Measurements from ENCODE around the gene FOXL3.

The FOXL3 gene

GRCh38 chr7:271266-272107 lies 18.5 kb upstream of the FOXL3 start (continued):
- TF ChIP-seq ZNF155 (tag by site-specific recombination; IDR thresholded peaks at IDR 0.05) (no peak), KLF1 (tag by site-specific recombination; IDR thresholded peaks at IDR 0.05) (no peak), ZNF629 (tag by site-specific recombination; IDR thresholded peaks at IDR 0.05) (no peak), ZNF639 (tag by site-specific recombination; IDR thresholded peaks at IDR 0.05) (no peak), HOXC10 (CRISPR knock-in tag; IDR thresholded peaks at IDR 0.05) (no peak)

GRCh38 chr7:272108-272615 lies 17.8 kb upstream of the FOXL3 start:
- no peak for TF ChIP-seq ZBTB26 (tag by site-specific recombination; optimal IDR thresholded peaks at IDR 0.05)
- TF ChIP-seq ZNF391 (tag by site-specific recombination; IDR thresholded peaks at IDR 0.05; ENCODE audit: borderline replicate concordance, low read depth), result no peak
- TF ChIP-seq ZNF549 (tag by site-specific recombination; IDR thresholded peaks at IDR 0.05), result no peak
- no peak for TF ChIP-seq ZNF488 (tag by site-specific recombination; IDR thresholded peaks at IDR 0.05)
- TF ChIP-seq ZNF626 (tag by site-specific recombination; IDR thresholded peaks at IDR 0.05), result no peak
- no peak for TF ChIP-seq ZNF580 (tag by site-specific recombination; IDR thresholded peaks at IDR 0.05)
- no peak for TF ChIP-seq KLF9 (tag by site-specific recombination; IDR thresholded peaks at IDR 0.05; ENCODE audit: low read depth)
- TF ChIP-seq ZBTB8A (tag by site-specific recombination; IDR thresholded peaks at IDR 0.05), result no peak
- TF ChIP-seq ZBTB21 (tag by site-specific recombination; IDR thresholded peaks at IDR 0.05), result no peak
- no peak for TF ChIP-seq ZNF362 (tag by site-specific recombination; IDR thresholded peaks at IDR 0.05)
- TF ChIP-seq ZNF202 (tag by site-specific recombination; IDR thresholded peaks at IDR 0.05; ENCODE audit: borderline replicate concordance), result no peak
- TF ChIP-seq GLI2 (tag by site-specific recombination; IDR thresholded peaks at IDR 0.05; ENCODE audit: borderline replicate concordance, low read depth), result no peak
- TF ChIP-seq PRDM6 (tag by site-specific recombination; IDR thresholded peaks at IDR 0.05), result no peak
- TF ChIP-seq ZNF311 (tag by site-specific recombination; IDR thresholded peaks at IDR 0.05; ENCODE audit: borderline replicate concordance), result no peak
- no peak for TF ChIP-seq ELK4 (IDR thresholded peaks at IDR 0.05; ENCODE audit: borderline replicate concordance, low read depth, low read length)
- TF ChIP-seq GLIS2 (tag by site-specific recombination; IDR thresholded peaks at IDR 0.05), result no peak
- no peak for TF ChIP-seq ZNF501 (tag by site-specific recombination; IDR thresholded peaks at IDR 0.05)
- TF ChIP-seq ZNF148 (tag by site-specific recombination; IDR thresholded peaks at IDR 0.05; ENCODE audit: borderline replicate concordance), result no peak
- ChIA-PET CTCF (no interaction called here), POLR2A (no interaction called here)
- H3K9me3 ChIP-seq (ENCODE audit: control insufficient read depth, insufficient read depth, low read depth, low read length), result no peaks in the 10 kb centered on the region
- H3K4me1 ChIP-seq (ENCODE audit: control insufficient read depth, insufficient read depth, low read length), result no peaks in the 10 kb centered on the region
- no peak overlapping the region for H3K4me3 ChIP-seq (ENCODE audit: low read depth, low read length)
- H3K36me3 ChIP-seq (ENCODE audit: control insufficient read depth in 2 of 2, insufficient read depth in 1 of 2, low read length in 2 of 2), result no peaks in the 10 kb centered on the region
- no peak overlapping the region for H3K27ac ChIP-seq (ENCODE audit: extremely low read depth, low read depth, low read length)
